OCI-M2 (cell line): ENCODE measurements around the gene AGR3.
"Not testable (repeated sequence)": the region's sequence is repeated elsewhere in the genome, so short reads cannot be mapped to it uniquely, and the experiment has no call there.

Experiments
- DNase-seq: peaks from one replicate; lab custom pipeline; 2025; ENCODE audit not compliant: unreplicated experiment; lab: John Stamatoyannopoulos, UW

Gene AGR3

GRCh38 chr7:16891874-16892643 lies 10.3 kb upstream of the AGR3 start:
- DNase-seq: no peak

- DNase-seq: no peak
Observed at GRCh38 chr7:16891338-16891737, 9.6 kb upstream of the AGR3 start.

GRCh38 chr7:16889851-16890415 lies 8.2 kb upstream of the AGR3 start:
- DNase-seq: no peak

GRCh38 chr7:16889305-16889704 lies 7.5 kb upstream of the AGR3 start:
- DNase-seq: no peak

GRCh38 chr7:16883918-16884317 lies 2.1 kb upstream of the AGR3 start:
- no peak for DNase-seq

- DNase-seq: no peak
Observed at GRCh38 chr7:16880554-16880953, 1.2 kb downstream of the AGR3 start.

- no peak for DNase-seq
Observed at GRCh38 chr7:16879181-16879580, 2.6 kb downstream of the AGR3 start.

- DNase-seq: no peak
Observed at GRCh38 chr7:16875861-16876260, 5.9 kb downstream of the AGR3 start.

GRCh38 chr7:16874066-16874465 lies 7.7 kb downstream of the AGR3 start:
- no peak for DNase-seq

- DNase-seq: no peak
Observed at GRCh38 chr7:16867328-16867727, 14.5 kb downstream of the AGR3 start.

GRCh38 chr7:16853189-16853588 lies 28.6 kb downstream of the AGR3 start:
- not testable (repeated sequence) for DNase-seq

GRCh38 chr7:16851829-16852228 lies 30.0 kb downstream of the AGR3 start:
- DNase-seq: no peak

- no peak for DNase-seq
Observed at GRCh38 chr7:16850614-16851466, 30.9 kb downstream of the AGR3 start.

- no peak for DNase-seq
Observed at GRCh38 chr7:16849296-16850148, 32.3 kb downstream of the AGR3 start.

- no peak for DNase-seq
Observed at GRCh38 chr7:16847381-16847860, 34.4 kb downstream of the AGR3 start.

- no peak for DNase-seq
Observed at GRCh38 chr7:16846601-16847165, 35.1 kb downstream of the AGR3 start.

- DNase-seq: no peak
Observed at GRCh38 chr7:16845746-16846145, 36.0 kb downstream of the AGR3 start.

GRCh38 chr7:16841681-16842080 lies 40.1 kb downstream of the AGR3 start:
- no peak for DNase-seq

GRCh38 chr7:16840094-16840493 lies 41.7 kb downstream of the AGR3 start:
- no peak for DNase-seq

- no peak for DNase-seq
Observed at GRCh38 chr7:16839646-16840045, 42.1 kb downstream of the AGR3 start.

GRCh38 chr7:16838891-16839290 lies 42.9 kb downstream of the AGR3 start:
- no peak for DNase-seq
